Endometrial microvascular endothelial cells (primary cell): ENCODE results near the gene GABRB3. TPM values are rescaled to one million over a fixed set of nuclear protein-coding genes. Genes with fewer than 3 reads are reported as not detected.

Experiments
- in situ Hi-C: cut with HindIII; loops from 2 replicates; pipeline ENCODE4 v1.10.0; 2017; ENCODE audit warnings: low sequenced_read_pairs, low pct_unique_long_range_greater_than_20kb; ENCODE audit errors: inconsistent ontology term
- total RNA-seq: library from RNA; depleted of rRNA; stranded (reverse); fragments of >200 nt; gene quantifications from one replicate; pipeline ENCODE4 v1.2.3, GENCODE V29; 2015; ENCODE audit errors: inconsistent ontology term

Gene GABRB3
- total RNA-seq = not detected

GRCh38 chr15:26772154-26773066, at the start of gene GABRB3:
Gene GABRB3 (minus strand): TSS chr15:26773066.
- in situ Hi-C loops = no loop called here

GRCh38 chr15:26807517-26808427, 34.9 kb upstream of the GABRB3 start:
- in situ Hi-C loops = no loop called here

GRCh38 chr15:26806574-26806973, 33.7 kb upstream of the GABRB3 start:
- in situ Hi-C loops = no loop called here

- in situ Hi-C loops = no loop called here
Measured at GRCh38 chr15:26806151-26806550, 33.3 kb upstream of the GABRB3 start.

- in situ Hi-C loops = no loop called here
Measured at GRCh38 chr15:26805470-26805869, 32.6 kb upstream of the GABRB3 start.

GRCh38 chr15:26804063-26804804, 31.4 kb upstream of the GABRB3 start:
- in situ Hi-C loops = no loop called here

GRCh38 chr15:26790118-26790517, 17.3 kb upstream of the GABRB3 start:
- in situ Hi-C loops = no loop called here

- in situ Hi-C loops = no loop called here
Measured at GRCh38 chr15:26781816-26782215, 8.9 kb upstream of the GABRB3 start.

GRCh38 chr15:26773917-26774316, 1.1 kb upstream of the GABRB3 start:
- in situ Hi-C loops = no loop called here

GRCh38 chr15:26773067-26773877, 406 bp upstream of the GABRB3 start:
- in situ Hi-C loops = no loop called here

- in situ Hi-C loops = no loop called here
Measured at GRCh38 chr15:26771578-26772153, 1.2 kb downstream of the GABRB3 start.

- in situ Hi-C loops = no loop called here
Measured at GRCh38 chr15:26771168-26771567, 1.7 kb downstream of the GABRB3 start.

GRCh38 chr15:26767169-26767670, 5.6 kb downstream of the GABRB3 start:
- in situ Hi-C loops = no loop called here

GRCh38 chr15:26766262-26766661, 6.6 kb downstream of the GABRB3 start:
- in situ Hi-C loops = no loop called here

- in situ Hi-C loops = no loop called here
Measured at GRCh38 chr15:26759986-26760385, 12.9 kb downstream of the GABRB3 start.

GRCh38 chr15:26758079-26758478, 14.8 kb downstream of the GABRB3 start:
- in situ Hi-C loops = no loop called here

GRCh38 chr15:26757141-26757540, 15.7 kb downstream of the GABRB3 start:
- in situ Hi-C loops = no loop called here

- in situ Hi-C loops = no loop called here
Measured at GRCh38 chr15:26744894-26745293, 28.0 kb downstream of the GABRB3 start.
